Glutamatergic neuron (in vitro differentiated cells): ENCODE results near the gene MAP3K19. TPM values are rescaled to one million over a fixed set of nuclear protein-coding genes. Genes with fewer than 3 reads are reported as not detected.

Source experiments
- DNase-seq: peaks from one replicate; pipeline ENCODE4 v3.0.0; 2022
- H3K27ac Mint-ChIP-seq: one replicate; pipeline ENCODE4 v1.8.0; 2020; ENCODE audit warnings: mild to moderate bottlenecking, mixed read lengths, inconsistent platforms; ENCODE audit not compliant: unreplicated experiment
- H3K27me3 Mint-ChIP-seq: one replicate; pipeline ENCODE4 v1.8.0; 2020; ENCODE audit warnings: mild to moderate bottlenecking, moderate library complexity, mixed read lengths, inconsistent platforms; ENCODE audit not compliant: unreplicated experiment
- H3K36me3 Mint-ChIP-seq: one replicate; pipeline ENCODE4 v1.8.0; 2020; ENCODE audit warnings: mild to moderate bottlenecking, mixed read lengths, inconsistent platforms; ENCODE audit not compliant: unreplicated experiment
- H3K4me1 Mint-ChIP-seq: one replicate; pipeline ENCODE4 v1.8.0; 2020; ENCODE audit warnings: mild to moderate bottlenecking, low read depth, mixed read lengths, inconsistent platforms; ENCODE audit not compliant: unreplicated experiment
- H3K4me3 Mint-ChIP-seq: one replicate; pipeline ENCODE4 v1.8.0; 2020; ENCODE audit warnings: mild to moderate bottlenecking, mixed read lengths, inconsistent platforms; ENCODE audit not compliant: unreplicated experiment
- H3K9me3 Mint-ChIP-seq: one replicate; pipeline ENCODE4 v1.8.0; 2020; ENCODE audit warnings: mild to moderate bottlenecking, moderate library complexity, mixed read lengths, inconsistent platforms; ENCODE audit not compliant: unreplicated experiment
- long read RNA-seq: library from polyadenylated mRNA; unstranded; transcript quantifications from one replicate; pipeline ENCODE4 v2.0.0, GENCODE V29; 2020; ENCODE audit not compliant: unreplicated experiment
- total RNA-seq: library from RNA; stranded (reverse); fragmentation: NEBNext Ultra II Directional; extraction: Animal tissue kit (Norgen Biotek cat#: 25700); gene quantifications from one replicate; pipeline ENCODE4 v1.2.1, GENCODE V29; 2021; ENCODE audit not compliant: unreplicated experiment
- TF ChIP-seq, protein P1 (sequence below): fragments of 200-600 bp; sonication (generic); IDR thresholded peaks from one replicate; pipeline ENCODE4 v1.5.0; 2021; ENCODE audit not compliant: partially characterized antibody, unreplicated experiment

Gene MAP3K19
- total RNA-seq: not detected
- long read RNA-seq: 0 reads

DNA sequence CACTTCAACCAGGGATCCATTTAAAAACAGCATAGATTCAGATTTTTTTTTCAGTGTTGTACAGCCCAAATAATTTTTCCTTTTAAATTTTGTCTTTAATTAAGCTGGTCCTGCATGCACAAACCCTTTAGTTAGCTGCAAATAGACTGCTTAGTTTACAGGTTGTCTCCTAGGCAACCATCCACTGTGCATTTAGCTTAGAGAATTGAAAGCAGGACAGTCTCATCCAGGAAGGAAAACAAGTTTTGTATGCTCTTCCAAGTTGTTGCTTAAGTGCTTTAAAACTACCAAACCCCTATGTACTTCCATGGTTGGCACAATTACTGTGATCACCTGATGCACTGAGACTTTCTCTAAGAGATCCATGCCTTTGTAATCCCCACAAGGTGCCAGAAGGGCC, at the start of gene MAP3K19:
Gene MAP3K19 (minus strand): TSS at position 148 of the 400 bp plus-strand sequence. CDS start 22,800 bp downstream, outside the sequence.
- no peak within 1 kb of the TSS for H3K27ac Mint-ChIP-seq
- H3K4me1 Mint-ChIP-seq: no peaks in the 10 kb centered on the region
- no peak within 1 kb of the TSS for H3K4me3 Mint-ChIP-seq
- no peak for DNase-seq
- no peaks in the 10 kb centered on the region for H3K36me3 Mint-ChIP-seq
- no peaks in the 10 kb centered on the region for H3K9me3 Mint-ChIP-seq
- H3K27me3 Mint-ChIP-seq: no peaks in the 10 kb centered on the region
- TF ChIP-seq, protein P1, sequence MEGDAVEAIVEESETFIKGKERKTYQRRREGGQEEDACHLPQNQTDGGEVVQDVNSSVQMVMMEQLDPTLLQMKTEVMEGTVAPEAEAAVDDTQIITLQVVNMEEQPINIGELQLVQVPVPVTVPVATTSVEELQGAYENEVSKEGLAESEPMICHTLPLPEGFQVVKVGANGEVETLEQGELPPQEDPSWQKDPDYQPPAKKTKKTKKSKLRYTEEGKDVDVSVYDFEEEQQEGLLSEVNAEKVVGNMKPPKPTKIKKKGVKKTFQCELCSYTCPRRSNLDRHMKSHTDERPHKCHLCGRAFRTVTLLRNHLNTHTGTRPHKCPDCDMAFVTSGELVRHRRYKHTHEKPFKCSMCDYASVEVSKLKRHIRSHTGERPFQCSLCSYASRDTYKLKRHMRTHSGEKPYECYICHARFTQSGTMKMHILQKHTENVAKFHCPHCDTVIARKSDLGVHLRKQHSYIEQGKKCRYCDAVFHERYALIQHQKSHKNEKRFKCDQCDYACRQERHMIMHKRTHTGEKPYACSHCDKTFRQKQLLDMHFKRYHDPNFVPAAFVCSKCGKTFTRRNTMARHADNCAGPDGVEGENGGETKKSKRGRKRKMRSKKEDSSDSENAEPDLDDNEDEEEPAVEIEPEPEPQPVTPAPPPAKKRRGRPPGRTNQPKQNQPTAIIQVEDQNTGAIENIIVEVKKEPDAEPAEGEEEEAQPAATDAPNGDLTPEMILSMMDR: no peak

GRCh38 chr2:135096665-135097446, 49.6 kb upstream of the MAP3K19 start:
- TF ChIP-seq, protein P1: no peak
- no peak for DNase-seq
- Mint-ChIP-seq H3K36me3 (peaks cover 3% of the 10 kb centered on the region), H3K4me3 (no peak overlapping the region), H3K9me3 (peaks cover 2% of the 10 kb centered on the region), H3K27me3 (no peaks in the 10 kb centered on the region), H3K27ac (no peak overlapping the region), H3K4me1 (no peaks in the 10 kb centered on the region)

DNA sequence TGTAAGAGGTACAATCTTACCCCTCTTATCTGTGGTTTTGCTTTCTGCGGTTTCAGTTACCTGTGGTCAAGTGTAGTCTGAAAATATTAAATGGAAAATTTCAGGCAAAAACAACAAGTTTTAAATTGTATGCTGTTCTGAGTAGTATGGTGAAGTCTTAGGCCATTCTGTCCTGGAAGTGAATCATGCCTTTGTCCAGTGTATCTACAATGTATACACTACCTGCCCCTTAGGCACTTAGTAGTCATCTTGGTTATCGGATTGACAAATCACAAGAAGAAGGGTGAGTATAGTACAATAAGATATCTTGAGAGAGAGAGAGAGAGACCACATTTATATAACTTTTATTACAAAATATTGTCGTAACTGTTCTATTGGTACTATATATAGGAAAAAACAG, 48.3 kb upstream of the MAP3K19 start:
- TF ChIP-seq, protein P1: no peak
- H3K27ac Mint-ChIP-seq: no peak overlapping the region
- no peaks in the 10 kb centered on the region for H3K4me1 Mint-ChIP-seq
- no peaks in the 10 kb centered on the region for H3K36me3 Mint-ChIP-seq
- H3K4me3 Mint-ChIP-seq: no peak overlapping the region
- DNase-seq: no peak
- no peaks in the 10 kb centered on the region for H3K27me3 Mint-ChIP-seq
- peaks cover 2% of the 10 kb centered on the region for H3K9me3 Mint-ChIP-seq

GRCh38 chr2:135094508-135094907, 47.3 kb upstream of the MAP3K19 start:
- Mint-ChIP-seq H3K4me1 (no peaks in the 10 kb centered on the region), H3K27ac (no peak overlapping the region), H3K36me3 (peaks cover under 1% of the 10 kb centered on the region), H3K4me3 (no peak overlapping the region), H3K9me3 (peaks cover 2% of the 10 kb centered on the region), H3K27me3 (no peaks in the 10 kb centered on the region)
- DNase-seq: no peak
- TF ChIP-seq, protein P1: no peak

DNA sequence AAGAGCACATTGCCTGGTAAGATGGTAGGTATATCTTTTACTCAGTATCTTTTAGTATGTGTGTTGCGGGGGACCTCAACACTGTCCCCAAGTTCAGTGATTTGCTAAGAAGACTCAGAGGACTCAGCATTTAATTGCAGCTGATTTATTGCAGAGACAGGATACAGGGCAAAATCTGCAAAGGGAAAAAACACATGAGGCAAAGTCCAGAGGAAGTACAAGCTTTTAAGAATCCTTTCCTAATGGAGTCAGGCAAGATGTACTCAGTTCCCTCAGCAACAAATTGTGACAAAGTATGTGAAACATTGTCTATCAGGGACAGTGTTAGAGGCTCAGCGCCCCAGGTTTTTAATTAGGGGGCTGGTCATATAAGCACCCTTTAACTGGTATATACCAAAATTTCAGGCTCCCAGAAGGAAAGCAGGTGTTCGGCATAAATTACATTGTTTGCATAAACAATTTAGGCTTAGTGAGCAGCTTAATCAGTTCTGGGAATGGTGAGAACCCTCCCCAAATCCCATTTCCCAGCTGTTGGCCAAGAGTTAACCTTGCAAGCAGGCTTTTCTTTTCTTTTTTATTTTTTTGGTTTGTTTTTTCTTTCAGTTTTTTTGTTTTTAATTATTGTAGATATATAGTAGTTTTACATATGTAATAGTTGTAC, 46.6 kb upstream of the MAP3K19 start:
- H3K4me1 Mint-ChIP-seq: no peaks in the 10 kb centered on the region
- H3K27me3 Mint-ChIP-seq: no peaks in the 10 kb centered on the region
- H3K27ac Mint-ChIP-seq: no peak overlapping the region
- peaks cover 2% of the 10 kb centered on the region for H3K9me3 Mint-ChIP-seq
- DNase-seq: no peak
- TF ChIP-seq, protein P1: no peak
- peaks cover 6% of the 10 kb centered on the region for H3K36me3 Mint-ChIP-seq
- no peak overlapping the region for H3K4me3 Mint-ChIP-seq
